HEK293 (cell line): ENCODE results near the gene LYPD3.
A peak's percentile ranks its signal among the peaks of the same experiment; 100 is the strongest.

Source experiments
- FEZF1 ChIP-seq: fragments of 450-650 bp; formaldehyde crosslinking; IDR thresholded peaks from 2 replicates; pipeline ENCODE4 v1.5.1; 2016; ENCODE audit warnings: missing biosample characterization, missing genetic modification characterization
- GLI2 ChIP-seq: fragments of 450-650 bp; formaldehyde crosslinking; IDR thresholded peaks from 2 replicates; pipeline ENCODE4; 2017; ENCODE audit warnings: missing biosample characterization, missing genetic modification characterization, low read depth, borderline replicate concordance
- GLIS1 ChIP-seq: fragments of 450-650 bp; formaldehyde crosslinking; IDR thresholded peaks from 2 replicates; pipeline ENCODE4 v1.5.1; 2016; ENCODE audit warnings: missing biosample characterization, missing genetic modification characterization
- KLF16 ChIP-seq: fragments of 450-650 bp; formaldehyde crosslinking; IDR thresholded peaks from 2 replicates; pipeline ENCODE4 v1.5.1; 2017; ENCODE audit warnings: missing biosample characterization, missing genetic modification characterization
- MZF1 ChIP-seq: fragments of 450-650 bp; formaldehyde crosslinking; IDR thresholded peaks from 2 replicates; pipeline ENCODE4 v1.5.1; 2017; ENCODE audit warnings: missing biosample characterization, missing genetic modification characterization, borderline replicate concordance
- RBAK ChIP-seq: fragments of 450-650 bp; formaldehyde crosslinking; IDR thresholded peaks from 2 replicates; pipeline ENCODE4 v1.5.1; 2016; ENCODE audit warnings: missing biosample characterization, missing genetic modification characterization
- SCRT1 ChIP-seq: fragments of 450-650 bp; formaldehyde crosslinking; IDR thresholded peaks from 2 replicates; pipeline ENCODE4 v1.5.1; 2016; ENCODE audit warnings: missing biosample characterization, missing genetic modification characterization, borderline replicate concordance
- SP3 ChIP-seq: fragments of 450-650 bp; formaldehyde crosslinking; IDR thresholded peaks from 2 replicates; pipeline ENCODE4 v1.5.1; 2016; ENCODE audit warnings: missing biosample characterization, missing genetic modification characterization
- TSHZ1 ChIP-seq: fragments of 450-650 bp; formaldehyde crosslinking; IDR thresholded peaks from 2 replicates; pipeline ENCODE4 v1.5.1; 2016; ENCODE audit warnings: missing biosample characterization, missing genetic modification characterization, borderline replicate concordance
- ZBTB17 ChIP-seq: fragments of 450-650 bp; formaldehyde crosslinking; IDR thresholded peaks from 2 replicates; pipeline ENCODE4 v1.5.1; 2016; ENCODE audit warnings: missing biosample characterization, missing genetic modification characterization
- ZBTB48 ChIP-seq: fragments of 450-650 bp; formaldehyde crosslinking; IDR thresholded peaks from 2 replicates; pipeline ENCODE4 v1.5.1; 2016; ENCODE audit warnings: missing biosample characterization, missing genetic modification characterization
- ZFP3 ChIP-seq: fragments of 450-650 bp; formaldehyde crosslinking; IDR thresholded peaks from 2 replicates; pipeline ENCODE4 v1.5.1; 2016; ENCODE audit warnings: low read depth, missing biosample characterization, missing genetic modification characterization
- ZNF174 ChIP-seq: fragments of 450-650 bp; formaldehyde crosslinking; IDR thresholded peaks from 2 replicates; pipeline ENCODE4 v1.5.0; 2017; ENCODE audit warnings: missing biosample characterization, mild to moderate bottlenecking, missing genetic modification characterization
- ZNF2 ChIP-seq: fragments of 450-650 bp; formaldehyde crosslinking; IDR thresholded peaks from 2 replicates; pipeline ENCODE4 v1.5.1; 2016; ENCODE audit warnings: missing biosample characterization, missing genetic modification characterization
- ZNF302 ChIP-seq: fragments of 450-650 bp; formaldehyde crosslinking; IDR thresholded peaks from 2 replicates; pipeline ENCODE4 v1.5.1; 2016; ENCODE audit warnings: missing biosample characterization, missing genetic modification characterization, low read depth
- ZNF324 ChIP-seq: fragments of 450-650 bp; formaldehyde crosslinking; IDR thresholded peaks from 2 replicates; pipeline ENCODE4 v1.5.1; 2016; ENCODE audit warnings: missing biosample characterization, missing genetic modification characterization
- ZNF335 ChIP-seq: fragments of 450-650 bp; formaldehyde crosslinking; conservative IDR thresholded peaks from 2 replicates; pipeline ENCODE4 v1.5.1; 2016; ENCODE audit warnings: missing biosample characterization, missing genetic modification characterization
- ZNF354C ChIP-seq: fragments of 450-650 bp; formaldehyde crosslinking; IDR thresholded peaks from 2 replicates; pipeline ENCODE4 v1.5.1; 2016; ENCODE audit warnings: missing biosample characterization, missing genetic modification characterization, low read depth, borderline replicate concordance
- ZNF391 ChIP-seq: fragments of 450-650 bp; formaldehyde crosslinking; IDR thresholded peaks from 2 replicates; pipeline ENCODE4 v1.5.1; 2016; ENCODE audit warnings: low read depth, missing biosample characterization, missing genetic modification characterization, borderline replicate concordance
- ZNF501 ChIP-seq: fragments of 450-650 bp; formaldehyde crosslinking; IDR thresholded peaks from 2 replicates; pipeline ENCODE4 v1.5.1; 2016; ENCODE audit warnings: missing biosample characterization, missing genetic modification characterization
- ZNF510 ChIP-seq: fragments of 450-650 bp; formaldehyde crosslinking; IDR thresholded peaks from 2 replicates; pipeline ENCODE4 v1.5.1; 2018; ENCODE audit warnings: mild to moderate bottlenecking, missing genetic modification characterization, missing biosample characterization; ENCODE audit not compliant: insufficient replicate concordance
- ZNF529 ChIP-seq: fragments of 450-650 bp; formaldehyde crosslinking; IDR thresholded peaks from 2 replicates; pipeline ENCODE4 v1.5.1; 2017; ENCODE audit warnings: missing genetic modification characterization, missing biosample characterization; ENCODE audit not compliant: insufficient replicate concordance
- ZNF548 ChIP-seq: fragments of 450-650 bp; formaldehyde crosslinking; IDR thresholded peaks from 2 replicates; pipeline ENCODE4 v1.5.1; 2016; ENCODE audit warnings: missing biosample characterization, missing genetic modification characterization
- ZNF555 ChIP-seq: fragments of 450-650 bp; formaldehyde crosslinking; conservative IDR thresholded peaks from 2 replicates; pipeline ENCODE4 v1.5.1; 2017; ENCODE audit warnings: missing biosample characterization, mild to moderate bottlenecking, missing genetic modification characterization, inconsistent platforms
- ZNF561 ChIP-seq: fragments of 450-650 bp; IDR thresholded peaks from 2 replicates; pipeline ENCODE4 v1.5.1; 2018; ENCODE audit warnings: missing biosample characterization, missing genetic modification characterization, borderline replicate concordance
- ZNF580 ChIP-seq: fragments of 450-650 bp; formaldehyde crosslinking; IDR thresholded peaks from 2 replicates; pipeline ENCODE4 v1.5.1; 2016; ENCODE audit warnings: missing biosample characterization, missing genetic modification characterization
- ZNF654 ChIP-seq: fragments of 450-650 bp; formaldehyde crosslinking; IDR thresholded peaks from 2 replicates; pipeline ENCODE4 v1.5.1; 2016; ENCODE audit warnings: low read depth, missing biosample characterization, missing genetic modification characterization
- ZNF660 ChIP-seq: fragments of 450-650 bp; IDR thresholded peaks from 2 replicates; pipeline ENCODE4 v1.5.1; 2018; ENCODE audit warnings: missing biosample characterization, mild to moderate bottlenecking, missing genetic modification characterization
- ZNF76 ChIP-seq: fragments of 450-650 bp; formaldehyde crosslinking; IDR thresholded peaks from 2 replicates; pipeline ENCODE4; 2016; ENCODE audit warnings: low read depth, missing biosample characterization, missing genetic modification characterization, borderline replicate concordance
- ZNF791 ChIP-seq: fragments of 450-650 bp; formaldehyde crosslinking; IDR thresholded peaks from 2 replicates; pipeline ENCODE4 v1.5.1; 2016; ENCODE audit warnings: missing biosample characterization, missing genetic modification characterization
- ZNF792 ChIP-seq: fragments of 450-650 bp; formaldehyde crosslinking; IDR thresholded peaks from 2 replicates; pipeline ENCODE4 v1.5.1; 2016; ENCODE audit warnings: missing biosample characterization, missing genetic modification characterization
- ZSCAN23 ChIP-seq: fragments of 450-650 bp; formaldehyde crosslinking; IDR thresholded peaks from 2 replicates; pipeline ENCODE4 v1.5.1; 2016; ENCODE audit warnings: missing biosample characterization, missing genetic modification characterization
- ZXDB ChIP-seq: fragments of 450-650 bp; formaldehyde crosslinking; IDR thresholded peaks from 2 replicates; pipeline ENCODE4 v1.5.1; 2016; ENCODE audit warnings: missing biosample characterization, missing genetic modification characterization
- TF ChIP-seq, protein P1 (sequence below): fragments of 450-650 bp; formaldehyde crosslinking; IDR thresholded peaks from 2 replicates; pipeline ENCODE4 v1.5.1; 2016; ENCODE audit warnings: missing biosample characterization, missing genetic modification characterization

The LYPD3 gene

DNA sequence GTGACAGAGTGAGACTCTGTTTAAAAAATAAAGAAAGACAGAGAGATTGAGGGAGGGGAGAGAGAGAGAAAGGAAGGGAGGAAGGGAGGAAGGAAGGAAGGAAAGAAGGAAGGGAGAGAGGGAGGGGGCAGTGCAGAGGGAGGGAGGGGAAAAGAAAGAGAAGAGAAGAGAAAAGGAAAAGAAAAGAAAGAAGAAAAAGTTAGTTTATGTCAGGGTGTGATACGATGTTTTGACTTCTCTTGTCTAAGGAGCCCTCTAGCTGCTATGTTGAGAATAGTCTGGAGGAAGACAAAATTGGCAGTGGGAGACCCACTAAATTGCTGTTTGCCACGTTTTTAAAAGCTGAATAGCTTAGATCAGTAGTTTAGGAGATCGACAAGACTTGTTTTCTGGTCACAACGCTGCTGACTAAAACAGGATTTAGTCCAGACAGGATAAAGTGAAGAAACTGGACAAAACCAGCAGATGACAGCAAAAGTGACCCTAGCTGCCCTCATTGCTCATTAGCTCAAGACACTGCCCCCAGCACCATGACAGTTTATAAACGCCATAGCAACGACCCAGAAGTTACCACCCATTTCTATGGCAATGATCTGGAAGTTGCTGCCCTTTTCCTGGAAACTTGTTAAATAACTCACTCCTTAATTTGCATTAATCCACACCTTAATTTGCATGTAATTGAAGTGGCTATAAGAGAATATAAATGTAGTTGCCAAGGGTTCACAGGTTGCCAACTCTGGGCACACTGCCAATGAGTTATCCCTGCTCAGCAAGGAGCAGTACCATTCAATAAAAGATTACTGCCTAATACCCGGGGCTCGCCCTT, 39.6 kb downstream of the LYPD3 start (continued):
- TF ChIP-seq ZBTB17 (tag by site-specific recombination) (peak; percentile 48), ZNF660 (tag by site-specific recombination) (peak; percentile 80), SP3 (tag by site-specific recombination) (0 out of 2 replicates have a peak, but pooled peaks have one; percentile 26), MZF1 (tag by site-specific recombination) (no peak), ZNF791 (tag by site-specific recombination) (peak; percentile 56), ZNF580 (peak; percentile 55; the same call in 1 of the 2 replicates), ZNF792 (tag by site-specific recombination) (no peak), ZNF76 (no peak), ZNF501 (tag by site-specific recombination) (peak; percentile 55; the same call in 1 of the 2 replicates), GLIS1 (tag by site-specific recombination) (peak; percentile 9; the same call in 1 of the 2 replicates), RBAK (tag by site-specific recombination) (no peak), ZSCAN23 (tag by site-specific recombination) (peak; percentile 50; the same call in 1 of the 2 replicates), ZNF302 (no peak), ZNF354C (tag by site-specific recombination) (no peak), ZNF561 (tag by site-specific recombination) (no peak; the same call in 1 of the 2 replicates), ZNF174 (no peak), ZNF324 (0 out of 2 replicates have a peak, but pooled peaks have one; percentile 45), SCRT1 (tag by site-specific recombination) (peak; percentile 30; the same call in 1 of the 2 replicates), ZNF391 (tag by site-specific recombination) (peak; percentile 76; the same call in 1 of the 2 replicates), ZNF2 (tag by site-specific recombination) (peak; percentile 90), GLI2 (tag by site-specific recombination) (no peak), ZXDB (no peak), KLF16 (tag by site-specific recombination) (0 out of 2 replicates have a peak, but pooled peaks have one; percentile 13), ZNF335 (peak; percentile 24; the same call in 1 of the 2 replicates), TSHZ1 (tag by site-specific recombination) (no peak), ZNF654 (peak; percentile 92), ZNF510 (tag by site-specific recombination) (no peak), ZBTB48 (tag by site-specific recombination) (peak; percentile 41; the same call in 1 of the 2 replicates), FEZF1 (no peak), ZNF529 (tag by site-specific recombination) (no peak), ZNF555 (tag by site-specific recombination) (no peak), ZNF548 (tag by site-specific recombination) (no peak), ZFP3 (no peak)
- TF ChIP-seq, protein P1, sequence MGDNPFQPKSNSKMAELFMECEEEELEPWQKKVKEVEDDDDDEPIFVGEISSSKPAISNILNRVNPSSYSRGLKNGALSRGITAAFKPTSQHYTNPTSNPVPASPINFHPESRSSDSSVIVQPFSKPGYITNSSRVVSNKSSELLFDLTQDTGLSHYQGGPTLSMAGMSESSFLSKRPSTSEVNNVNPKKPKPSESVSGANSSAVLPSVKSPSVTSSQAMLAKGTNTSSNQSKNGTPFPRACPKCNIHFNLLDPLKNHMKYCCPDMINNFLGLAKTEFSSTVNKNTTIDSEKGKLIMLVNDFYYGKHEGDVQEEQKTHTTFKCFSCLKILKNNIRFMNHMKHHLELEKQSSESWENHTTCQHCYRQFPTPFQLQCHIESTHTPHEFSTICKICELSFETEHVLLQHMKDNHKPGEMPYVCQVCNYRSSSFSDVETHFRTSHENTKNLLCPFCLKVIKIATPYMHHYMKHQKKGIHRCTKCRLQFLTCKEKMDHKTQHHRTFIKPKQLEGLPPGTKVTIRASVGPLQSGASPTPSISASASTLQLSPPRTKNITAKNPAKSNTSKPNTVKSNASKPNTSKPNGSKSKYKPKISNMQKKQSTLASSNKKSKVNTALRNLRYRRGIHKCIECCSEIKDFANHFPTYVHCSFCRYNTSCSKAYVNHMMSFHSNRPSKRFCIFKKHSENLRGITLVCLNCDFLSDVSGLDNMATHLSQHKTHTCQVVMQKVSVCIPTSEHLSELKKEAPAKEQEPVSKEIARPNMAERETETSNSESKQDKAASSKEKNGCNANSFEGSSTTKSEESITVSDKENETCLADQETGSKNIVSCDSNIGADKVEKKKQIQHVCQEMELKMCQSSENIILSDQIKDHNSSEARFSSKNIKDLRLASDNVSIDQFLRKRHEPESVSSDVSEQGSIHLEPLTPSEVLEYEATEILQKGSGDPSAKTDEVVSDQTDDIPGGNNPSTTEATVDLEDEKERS (tag by site-specific recombination): 0 out of 2 replicates have a peak, but pooled peaks have one; percentile 11
